HCT116 (cell line): ENCODE results near the gene L3HYPDH. TPM values are rescaled to one million over a fixed set of nuclear protein-coding genes. Genes with fewer than 3 reads are reported as not detected.

Source experiments
- ATAC-seq: fragments of 200-7000 bp; cut with Tn5 transposase; 2 replicates; pipeline ENCODE4 v1.9.1; 2020; ENCODE audit warnings: mild to moderate bottlenecking, moderate library complexity
- BruUV-seq: library from RNA; stranded (reverse); fragments of 400-500 nt; replicated peaks from 2 replicates; lab custom pipeline; 2021; lab: Mats Ljungman, UMichigan
- CTCF ChIA-PET: fragments of 300-600 bp; sonication (Branson Sonifier 250); formaldehyde crosslinking; loops from one replicate; lab custom pipeline; 2021; ENCODE audit warnings: antibody characterized with exemption; lab: Charles Lee
- POLR2A ChIA-PET: fragments of 300-600, 350-600 bp; sonication (Branson Sonifier 250); formaldehyde crosslinking; loops from one replicate; lab custom pipeline; 2021; ENCODE audit warnings: antibody characterized with exemption; lab: Charles Lee
- RAD21 ChIA-PET, 2 experiments: fragments of 300-600 bp; sonication (Branson Sonifier 250); formaldehyde crosslinking; loops; one replicate each; lab custom pipeline; 2023; ENCODE audit warnings: low total read pairs in 2 of 2; ENCODE audit not compliant: uncharacterized antibody in 2 of 2, unreplicated experiment in 2 of 2, low non-redundant PET in 1 of 2; lab: Charles Lee
- DNase-seq: peaks from one replicate; pipeline ENCODE4 v3.0.0-alpha.2; 2010; ENCODE audit warnings: low read depth, low spot score
- H2AFZ ChIP-seq: fragments of 200-600 bp; shearing (Covaris generic), sonication (generic); 2 replicates; pipeline ENCODE4 v1.6.1; 2017; ENCODE audit warnings: low read depth, mixed run types, mixed read lengths, antibody characterized with exemption, low read length; ENCODE audit not compliant: poor library complexity, severe bottlenecking
- H3K27ac ChIP-seq: 2 replicates; pipeline ENCODE4 v1.5.1; 2012; ENCODE audit warnings: low read depth, low read length
- H3K27me3 ChIP-seq: fragments of 200-600 bp; sonication (generic); 2 replicates; pipeline ENCODE4 v1.6.1; 2016; ENCODE audit warnings: mixed run types, low read length, mixed read lengths; ENCODE audit not compliant: insufficient read depth
- H3K36me3 ChIP-seq, 2 experiments: fragments of 200-500 bp in 1 of 2; fragments of 200-600 bp in 1 of 2; sonication (Bioruptor generic) in 1 of 2; sonication (generic) in 1 of 2; 2 replicates each; pipeline versions ENCODE4 v1.5.1 to v1.6.1; 2014 to 2016; ENCODE audit warnings: low read length in 2 of 2, inconsistent platforms in 1 of 2, mixed read lengths in 1 of 2, mixed run types in 1 of 2; ENCODE audit not compliant: insufficient read depth in 2 of 2, control insufficient read depth in 1 of 2
- H3K4me1 ChIP-seq, 2 experiments: fragments of 200-600 bp in 1 of 2; sonication (generic) in 1 of 2; 2 replicates each; pipeline versions ENCODE4 v1.5.1 to v1.6.1; 2012 to 2017; ENCODE audit warnings: low read length in 2 of 2, inconsistent platforms in 1 of 2, mild to moderate bottlenecking in 1 of 2, mixed read lengths in 1 of 2, mixed run types in 1 of 2, moderate library complexity in 1 of 2; ENCODE audit not compliant: insufficient read depth in 2 of 2, control insufficient read depth in 1 of 2
- H3K4me2 ChIP-seq: fragments of 200-600 bp; sonication (generic); 2 replicates; pipeline ENCODE4 v1.6.1; 2017; ENCODE audit warnings: mixed run types, low read length, mixed read lengths
- H3K4me3 ChIP-seq, 2 experiments: fragments of 200-600 bp in 1 of 2; sonication (generic) in 1 of 2; replicated peaks in 1 of 2; 2 replicates each; pipeline ENCODE4 v1.5.1; 2011 to 2016; ENCODE audit warnings: low read length in 2 of 2, control low read depth in 1 of 2, low read depth in 1 of 2, mild to moderate bottlenecking in 1 of 2, mixed read lengths in 1 of 2, mixed run types in 1 of 2
- H3K79me2 ChIP-seq: fragments of 200-600 bp; sonication (generic); 2 replicates; pipeline ENCODE4 v1.6.1; 2017; ENCODE audit warnings: mild to moderate bottlenecking, mixed run types, low read length, moderate library complexity, mixed read lengths; ENCODE audit not compliant: insufficient read depth
- H3K9ac ChIP-seq: fragments of 200-600 bp; sonication (generic); 2 replicates; pipeline ENCODE4 v1.6.1; 2016; ENCODE audit warnings: low read length, mixed read lengths
- H3K9me2 ChIP-seq: fragments of 200-600 bp; sonication (generic), shearing (Covaris generic); 2 replicates; pipeline ENCODE4 v1.6.1; 2017; ENCODE audit warnings: mixed run types, mild to moderate bottlenecking, moderate library complexity; ENCODE audit not compliant: insufficient read depth
- H3K9me3 ChIP-seq, 2 experiments: fragments of 200-500 bp in 1 of 2; fragments of 200-600 bp in 1 of 2; sonication (Bioruptor generic) in 1 of 2; sonication (generic) in 1 of 2; 2 replicates each; pipeline ENCODE4 v1.6.1; 2014 to 2017; ENCODE audit warnings: low read length in 2 of 2, mixed read lengths in 2 of 2, inconsistent platforms in 1 of 2, low read depth in 1 of 2, mild to moderate bottlenecking in 1 of 2, mixed run types in 1 of 2, moderate library complexity in 1 of 2; ENCODE audit not compliant: control insufficient read depth in 1 of 2, insufficient read depth in 1 of 2
- H4K20me1 ChIP-seq: fragments of 200-600 bp; sonication (generic), shearing (Covaris generic); 2 replicates; pipeline ENCODE4 v1.6.1; 2017; ENCODE audit warnings: mixed run types, mild to moderate bottlenecking, moderate library complexity; ENCODE audit not compliant: insufficient read depth
- CBX3 ChIP-seq: IDR thresholded peaks from 2 replicates; pipeline ENCODE4 v1.6.1; 2012; ENCODE audit warnings: low read depth
- CEBPB ChIP-seq: IDR thresholded peaks from 2 replicates; pipeline ENCODE4 v1.6.1; 2012; ENCODE audit warnings: low read depth
- EGR1 ChIP-seq: IDR thresholded peaks from 2 replicates; pipeline ENCODE4 v1.6.1; 2012; ENCODE audit warnings: low read depth
- ELF1 ChIP-seq: IDR thresholded peaks from 2 replicates; pipeline ENCODE4 v1.6.1; 2012; ENCODE audit warnings: low read depth, borderline replicate concordance
- EZH2 ChIP-seq: fragments of 200-600 bp; sonication (generic); IDR thresholded peaks from 2 replicates; pipeline ENCODE4 v1.6.1; 2017; ENCODE audit warnings: antibody characterized with exemption, mixed run types
- FOSL1 ChIP-seq: IDR thresholded peaks from 2 replicates; pipeline ENCODE4 v1.6.1; 2012; ENCODE audit warnings: low read depth
- JUND ChIP-seq: IDR thresholded peaks from 2 replicates; pipeline ENCODE4 v1.6.1; 2012
- RAD21 ChIP-seq: IDR thresholded peaks from 2 replicates; pipeline ENCODE4 v1.6.1; 2012; ENCODE audit warnings: low read depth, mild to moderate bottlenecking
- SP1 ChIP-seq: IDR thresholded peaks from 2 replicates; pipeline ENCODE4 v1.6.1; 2012; ENCODE audit warnings: low read depth
- SRF ChIP-seq: IDR thresholded peaks from 2 replicates; pipeline ENCODE4 v1.6.1; 2012; ENCODE audit warnings: low read depth
- TCF7L2 ChIP-seq: IDR thresholded peaks from 2 replicates; pipeline ENCODE4 v1.7.0; 2011; ENCODE audit warnings: borderline replicate concordance, inconsistent platforms; ENCODE audit not compliant: insufficient read depth, insufficient read length; ENCODE audit errors: extremely low read depth
- YY1 ChIP-seq: IDR thresholded peaks from 2 replicates; pipeline ENCODE4 v1.6.1; 2011; ENCODE audit warnings: low read length, low read depth, moderate library complexity, mild to moderate bottlenecking; ENCODE audit not compliant: insufficient replicate concordance; ENCODE audit errors: extremely low read depth
- ZFX ChIP-seq: fragments of 450-650 bp; IDR thresholded peaks from 2 replicates; pipeline ENCODE4 v1.6.1; 2017
- ZNF274 ChIP-seq: fragments of 200-500 bp; sonication (Bioruptor generic); IDR thresholded peaks from 2 replicates; pipeline ENCODE4 v1.6.1; 2014; ENCODE audit warnings: mild to moderate bottlenecking, low read depth, low read length, inconsistent platforms
- intact Hi-C: fragments of 100-400 bp; cut with micrococcal nuclease; formaldehyde crosslinking; loops from 2 replicates; pipeline ENCODE4 v1.10.0; 2022
- total RNA-seq: library from RNA; stranded (reverse); gene quantifications from one replicate; pipeline ENCODE4 v1.2.1, GENCODE V29; 2021; ENCODE audit not compliant: unreplicated experiment
- TF ChIP-seq, protein P1 (sequence below): IDR thresholded peaks from 2 replicates; pipeline ENCODE4 v1.6.1; 2012
- TF ChIP-seq, protein P2 (sequence below): IDR thresholded peaks from 2 replicates; pipeline ENCODE4 v1.6.1; 2012
- TF ChIP-seq, protein P3 (sequence below), 3 experiments: fragments of 200-600 bp in 1 of 3; sonication (generic) in 1 of 3; IDR thresholded peaks in 2 of 3; conservative IDR thresholded peaks in 1 of 3; 2 replicates each; pipeline ENCODE4 v1.5.1; 2012 to 2017; ENCODE audit warnings: low read depth in 2 of 3, low read length in 2 of 3, antibody characterized with exemption in 1 of 3, borderline replicate concordance in 1 of 3, control low read depth in 1 of 3, mild to moderate bottlenecking in 1 of 3, mixed read lengths in 1 of 3, mixed run types in 1 of 3, moderate library complexity in 1 of 3; ENCODE audit not compliant: insufficient read depth in 1 of 3
- TF ChIP-seq, protein P4 (sequence below): IDR thresholded peaks from 2 replicates; pipeline ENCODE4 v1.6.1; 2011; ENCODE audit warnings: mild to moderate bottlenecking, low read length, moderate library complexity; ENCODE audit not compliant: insufficient replicate concordance; ENCODE audit errors: extremely low read depth
- TF ChIP-seq, protein P5 (sequence below): IDR thresholded peaks from 2 replicates; pipeline ENCODE4 v1.6.1; 2012; ENCODE audit warnings: low read depth

The L3HYPDH gene
- total RNA-seq, 1 experiment from 2014 or later: 19.5 TPM

GRCh38 chr14:59530349-59530748 is 46.1 kb upstream of the L3HYPDH start:
- no TSS peak for BruUV-seq
- H4K20me1 ChIP-seq: no peaks in the 10 kb centered on the region

More at GRCh38 chr14:59530349-59530748, 46.1 kb upstream of the L3HYPDH start:
- CTCF ChIA-PET: no interaction called here
- RAD21 ChIA-PET: no interaction called here
- no peaks in the 10 kb centered on the region for H3K4me1 ChIP-seq
- TF ChIP-seq, protein P1, sequence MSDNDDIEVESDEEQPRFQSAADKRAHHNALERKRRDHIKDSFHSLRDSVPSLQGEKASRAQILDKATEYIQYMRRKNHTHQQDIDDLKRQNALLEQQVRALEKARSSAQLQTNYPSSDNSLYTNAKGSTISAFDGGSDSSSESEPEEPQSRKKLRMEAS: no peak
- TF ChIP-seq RAD21 (no peak), SP1 (no peak), ELF1 (no peak), ZFX (no peak), TCF7L2 (no peak), SRF (no peak), JUND (no peak), FOSL1 (no peak), CBX3 (no peak), YY1 (no peak), ZNF274 (no peak), EZH2 (no peak), EGR1 (no peak), CEBPB (no peak)
- TF ChIP-seq, protein P2, sequence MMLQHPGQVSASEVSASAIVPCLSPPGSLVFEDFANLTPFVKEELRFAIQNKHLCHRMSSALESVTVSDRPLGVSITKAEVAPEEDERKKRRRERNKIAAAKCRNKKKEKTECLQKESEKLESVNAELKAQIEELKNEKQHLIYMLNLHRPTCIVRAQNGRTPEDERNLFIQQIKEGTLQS: no peak
- TF ChIP-seq, protein P3, sequence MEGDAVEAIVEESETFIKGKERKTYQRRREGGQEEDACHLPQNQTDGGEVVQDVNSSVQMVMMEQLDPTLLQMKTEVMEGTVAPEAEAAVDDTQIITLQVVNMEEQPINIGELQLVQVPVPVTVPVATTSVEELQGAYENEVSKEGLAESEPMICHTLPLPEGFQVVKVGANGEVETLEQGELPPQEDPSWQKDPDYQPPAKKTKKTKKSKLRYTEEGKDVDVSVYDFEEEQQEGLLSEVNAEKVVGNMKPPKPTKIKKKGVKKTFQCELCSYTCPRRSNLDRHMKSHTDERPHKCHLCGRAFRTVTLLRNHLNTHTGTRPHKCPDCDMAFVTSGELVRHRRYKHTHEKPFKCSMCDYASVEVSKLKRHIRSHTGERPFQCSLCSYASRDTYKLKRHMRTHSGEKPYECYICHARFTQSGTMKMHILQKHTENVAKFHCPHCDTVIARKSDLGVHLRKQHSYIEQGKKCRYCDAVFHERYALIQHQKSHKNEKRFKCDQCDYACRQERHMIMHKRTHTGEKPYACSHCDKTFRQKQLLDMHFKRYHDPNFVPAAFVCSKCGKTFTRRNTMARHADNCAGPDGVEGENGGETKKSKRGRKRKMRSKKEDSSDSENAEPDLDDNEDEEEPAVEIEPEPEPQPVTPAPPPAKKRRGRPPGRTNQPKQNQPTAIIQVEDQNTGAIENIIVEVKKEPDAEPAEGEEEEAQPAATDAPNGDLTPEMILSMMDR (IDR thresholded peaks at IDR 0.05 in 2 of 3, conservative IDR thresholded peaks at IDR 0.05 in 1 of 3; ENCODE audit: borderline replicate concordance in 1 of 3, insufficient read depth in 1 of 3, low read depth in 2 of 3, low read length in 2 of 3): no peak
- TF ChIP-seq, protein P4, sequence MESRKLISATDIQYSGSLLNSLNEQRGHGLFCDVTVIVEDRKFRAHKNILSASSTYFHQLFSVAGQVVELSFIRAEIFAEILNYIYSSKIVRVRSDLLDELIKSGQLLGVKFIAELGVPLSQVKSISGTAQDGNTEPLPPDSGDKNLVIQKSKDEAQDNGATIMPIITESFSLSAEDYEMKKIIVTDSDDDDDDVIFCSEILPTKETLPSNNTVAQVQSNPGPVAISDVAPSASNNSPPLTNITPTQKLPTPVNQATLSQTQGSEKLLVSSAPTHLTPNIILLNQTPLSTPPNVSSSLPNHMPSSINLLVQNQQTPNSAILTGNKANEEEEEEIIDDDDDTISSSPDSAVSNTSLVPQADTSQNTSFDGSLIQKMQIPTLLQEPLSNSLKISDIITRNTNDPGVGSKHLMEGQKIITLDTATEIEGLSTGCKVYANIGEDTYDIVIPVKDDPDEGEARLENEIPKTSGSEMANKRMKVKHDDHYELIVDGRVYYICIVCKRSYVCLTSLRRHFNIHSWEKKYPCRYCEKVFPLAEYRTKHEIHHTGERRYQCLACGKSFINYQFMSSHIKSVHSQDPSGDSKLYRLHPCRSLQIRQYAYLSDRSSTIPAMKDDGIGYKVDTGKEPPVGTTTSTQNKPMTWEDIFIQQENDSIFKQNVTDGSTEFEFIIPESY: no peak
- TF ChIP-seq, protein P5, sequence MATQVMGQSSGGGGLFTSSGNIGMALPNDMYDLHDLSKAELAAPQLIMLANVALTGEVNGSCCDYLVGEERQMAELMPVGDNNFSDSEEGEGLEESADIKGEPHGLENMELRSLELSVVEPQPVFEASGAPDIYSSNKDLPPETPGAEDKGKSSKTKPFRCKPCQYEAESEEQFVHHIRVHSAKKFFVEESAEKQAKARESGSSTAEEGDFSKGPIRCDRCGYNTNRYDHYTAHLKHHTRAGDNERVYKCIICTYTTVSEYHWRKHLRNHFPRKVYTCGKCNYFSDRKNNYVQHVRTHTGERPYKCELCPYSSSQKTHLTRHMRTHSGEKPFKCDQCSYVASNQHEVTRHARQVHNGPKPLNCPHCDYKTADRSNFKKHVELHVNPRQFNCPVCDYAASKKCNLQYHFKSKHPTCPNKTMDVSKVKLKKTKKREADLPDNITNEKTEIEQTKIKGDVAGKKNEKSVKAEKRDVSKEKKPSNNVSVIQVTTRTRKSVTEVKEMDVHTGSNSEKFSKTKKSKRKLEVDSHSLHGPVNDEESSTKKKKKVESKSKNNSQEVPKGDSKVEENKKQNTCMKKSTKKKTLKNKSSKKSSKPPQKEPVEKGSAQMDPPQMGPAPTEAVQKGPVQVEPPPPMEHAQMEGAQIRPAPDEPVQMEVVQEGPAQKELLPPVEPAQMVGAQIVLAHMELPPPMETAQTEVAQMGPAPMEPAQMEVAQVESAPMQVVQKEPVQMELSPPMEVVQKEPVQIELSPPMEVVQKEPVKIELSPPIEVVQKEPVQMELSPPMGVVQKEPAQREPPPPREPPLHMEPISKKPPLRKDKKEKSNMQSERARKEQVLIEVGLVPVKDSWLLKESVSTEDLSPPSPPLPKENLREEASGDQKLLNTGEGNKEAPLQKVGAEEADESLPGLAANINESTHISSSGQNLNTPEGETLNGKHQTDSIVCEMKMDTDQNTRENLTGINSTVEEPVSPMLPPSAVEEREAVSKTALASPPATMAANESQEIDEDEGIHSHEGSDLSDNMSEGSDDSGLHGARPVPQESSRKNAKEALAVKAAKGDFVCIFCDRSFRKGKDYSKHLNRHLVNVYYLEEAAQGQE: no peak
- no peaks in the 10 kb centered on the region for H3K9me2 ChIP-seq
- H3K79me2 ChIP-seq: no peaks in the 10 kb centered on the region
- H3K27me3 ChIP-seq: no peaks in the 10 kb centered on the region
- H3K9ac ChIP-seq: no peak overlapping the region
- POLR2A ChIA-PET: no interaction called here
- H3K4me2 ChIP-seq: no peak overlapping the region
- no peak overlapping the region for H2AFZ ChIP-seq
- H3K36me3 ChIP-seq: no peaks in the 10 kb centered on the region
- 0 out of 4 replicates have a peak, but pooled peaks cover 0 to 4% of the 10 kb centered on the region in 2 experiments for H3K9me3 ChIP-seq
- intact Hi-C loops: no loop called here
- H3K27ac ChIP-seq: no peak overlapping the region
- DNase-seq: no peak
- no peak for ATAC-seq
- no peak overlapping the region for H3K4me3 ChIP-seq
